Islet precursor cell (in vitro differentiated cells): ENCODE results near the gene BROX.

Experiments
- DNase-seq: peaks from one replicate; pipeline ENCODE4 v3.0.0-alpha.2; 2018

Gene BROX

DNA sequence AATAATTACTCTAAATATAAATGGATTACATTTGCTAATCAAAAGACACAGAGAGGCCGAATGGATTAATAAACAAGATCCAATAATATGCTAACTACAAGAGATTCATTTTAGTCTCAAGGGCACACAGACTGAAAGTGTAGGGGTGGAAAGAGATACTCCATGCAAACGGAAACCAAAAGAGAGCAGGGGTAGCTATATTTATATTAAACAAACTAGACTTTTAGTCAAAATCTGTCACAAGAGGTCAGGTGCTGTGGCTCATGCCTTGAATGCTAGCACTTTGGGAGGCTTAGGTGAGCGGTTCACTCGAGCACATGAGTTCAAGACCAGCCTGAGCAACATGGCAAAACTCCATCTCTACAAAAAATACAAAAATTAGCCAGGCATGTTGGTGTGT, 68.9 kb downstream of the BROX start:
- no peak for DNase-seq

DNA sequence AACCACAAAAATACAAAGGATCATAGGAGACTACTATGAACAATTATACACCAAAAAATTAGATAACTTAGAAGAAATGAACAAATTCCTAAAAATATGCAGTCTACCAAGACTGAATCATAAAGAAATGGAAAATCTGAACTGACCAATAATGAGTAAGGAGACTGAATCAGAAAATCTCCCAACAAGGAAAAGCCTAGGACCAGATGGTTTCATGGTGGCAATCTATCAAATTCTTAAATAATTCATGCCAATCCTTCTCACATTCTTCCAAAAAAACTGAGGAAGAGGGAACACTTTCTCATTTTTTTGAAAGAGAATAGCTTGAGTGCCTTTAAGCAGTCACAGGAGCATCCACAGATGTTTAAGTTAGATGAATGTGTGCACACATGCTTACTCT, 70.7 kb downstream of the BROX start:
- DNase-seq = no peak

DNA sequence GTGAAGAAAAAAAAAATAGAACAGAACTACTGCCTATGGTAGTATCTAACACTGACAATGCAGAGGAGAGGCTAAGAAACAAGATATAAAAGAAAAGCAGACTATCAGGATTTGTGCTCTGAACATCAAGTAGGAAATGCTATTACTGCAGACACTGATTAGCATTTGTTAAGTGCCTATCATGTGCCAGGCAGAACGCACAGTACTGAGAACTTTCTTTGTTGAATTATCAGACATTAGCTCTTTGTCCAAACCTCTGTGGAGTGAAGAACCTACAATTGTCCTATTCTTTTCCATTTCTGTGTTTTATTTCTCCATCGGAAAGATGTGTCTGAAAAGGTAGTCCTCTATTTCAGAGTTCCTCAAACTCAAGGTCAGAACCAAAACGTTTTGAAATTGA, 72.0 kb downstream of the BROX start:
- DNase-seq = no peak
